HepG2 (cell line): ENCODE results near the gene FAAP20. TPM values are rescaled to one million over a fixed set of nuclear protein-coding genes. Genes with fewer than 3 reads are reported as not detected.

Experiments
- ARHGAP35 ChIP-seq: sonication (generic); formaldehyde crosslinking; IDR thresholded peaks from 2 replicates; pipeline ENCODE4 v1.9.0; 2022; ENCODE audit warnings: mild to moderate bottlenecking, inconsistent platforms, moderate library complexity, missing genetic modification reagents, borderline replicate concordance
- CBFB ChIP-seq: sonication (generic); formaldehyde crosslinking; IDR thresholded peaks from 2 replicates; pipeline ENCODE4 v1.4.0; 2020; ENCODE audit warnings: missing genetic modification reagents
- CBX1 ChIP-seq: IDR thresholded peaks from one replicate; pipeline ENCODE4 v1.6.1; 2016; ENCODE audit warnings: antibody characterized with exemption, low read depth
- HDAC1 ChIP-seq: sonication (generic); formaldehyde crosslinking; IDR thresholded peaks from 2 replicates; pipeline ENCODE4 v1.5.1; 2020; ENCODE audit warnings: mild to moderate bottlenecking, missing genetic modification reagents
- KDM2A ChIP-seq: sonication (generic); formaldehyde crosslinking; IDR thresholded peaks from 2 replicates; pipeline ENCODE4 v1.4.0; 2020; ENCODE audit warnings: low read depth, missing genetic modification reagents, borderline replicate concordance
- KLF11 ChIP-seq: IDR thresholded peaks from 2 replicates; pipeline ENCODE4 v1.6.1; 2016; ENCODE audit warnings: missing compliant biosample characterization
- NFE2L1 ChIP-seq: sonication (generic); formaldehyde crosslinking; IDR thresholded peaks from 2 replicates; pipeline ENCODE4 v1.4.0; 2020; ENCODE audit warnings: missing genetic modification reagents, mild to moderate bottlenecking, borderline replicate concordance
- NRL ChIP-seq: sonication (generic); formaldehyde crosslinking; IDR thresholded peaks from 2 replicates; pipeline ENCODE4 v1.5.0; 2020; ENCODE audit warnings: missing genetic modification reagents, mild to moderate bottlenecking, moderate library complexity, borderline replicate concordance
- SP5 ChIP-seq: IDR thresholded peaks from 2 replicates; pipeline ENCODE4 v1.6.1; 2016; ENCODE audit warnings: low read depth, borderline replicate concordance
- ZBTB7A ChIP-seq: sonication (generic); formaldehyde crosslinking; IDR thresholded peaks from 2 replicates; pipeline ENCODE4 v1.8.0; 2022; ENCODE audit warnings: mild to moderate bottlenecking, missing genetic modification reagents
- ZNF296 ChIP-seq: sonication (generic); formaldehyde crosslinking; conservative IDR thresholded peaks from 2 replicates; pipeline ENCODE4 v1.5.0; 2020; ENCODE audit warnings: mild to moderate bottlenecking, missing genetic modification reagents
- ZNF367 ChIP-seq: sonication (generic); formaldehyde crosslinking; IDR thresholded peaks from 2 replicates; pipeline ENCODE4 v1.4.0; 2020; ENCODE audit warnings: missing genetic modification reagents, borderline replicate concordance
- ZNF589 ChIP-seq: sonication (generic); formaldehyde crosslinking; conservative IDR thresholded peaks from 2 replicates; pipeline ENCODE4 v1.8.0; 2022; ENCODE audit warnings: mild to moderate bottlenecking, moderate library complexity, missing genetic modification reagents
- ZNF614 ChIP-seq: IDR thresholded peaks from 2 replicates; pipeline ENCODE4 v1.6.1; 2018; ENCODE audit warnings: missing biosample characterization, missing genetic modification reagents, inconsistent platforms, borderline replicate concordance
- ZNF780A ChIP-seq: sonication (generic); formaldehyde crosslinking; IDR thresholded peaks from 2 replicates; pipeline ENCODE4 v1.8.0; 2022; ENCODE audit warnings: mild to moderate bottlenecking, missing genetic modification reagents, moderate library complexity
- ZSCAN30 ChIP-seq: sonication (generic); formaldehyde crosslinking; IDR thresholded peaks from 2 replicates; pipeline ENCODE4 v1.5.0; 2020; ENCODE audit warnings: mild to moderate bottlenecking, missing genetic modification reagents
- polyA plus RNA-seq, 8 experiments: library from polyadenylated mRNA; depleted of rRNA in 3 of 8; stranded (reverse) in 7 of 8; unstranded in 1 of 8; fragments of >200 nt; fragmentation: Illumina TruSeq in 4 of 8; extraction: Trizol in 4 of 8; gene quantifications; 2 replicates each; pipeline versions ENCODE4 v1.2.1 to v1.2.3, GENCODE V29; 2011 to 2016; ENCODE audit warnings: low read depth in 4 of 8, missing spikeins in 1 of 8, mixed read lengths in 1 of 8; ENCODE audit not compliant: insufficient read depth in 1 of 8
- total RNA-seq, 5 experiments: library from RNA; depleted of rRNA; stranded (reverse); fragments of >200 nt; fragmentation: Illumina TruSeq; extraction: Trizol; gene quantifications; 2 replicates each; pipeline ENCODE4 v1.2.3, GENCODE V29; 2016; ENCODE audit warnings: low read depth in 1 of 5
- TF ChIP-seq, protein P1 (sequence below): sonication (generic); formaldehyde crosslinking; IDR thresholded peaks from 2 replicates; pipeline ENCODE4 v1.4.0; 2020; ENCODE audit warnings: mild to moderate bottlenecking, missing genetic modification reagents
- TF ChIP-seq, protein P2 (sequence below): sonication (generic); formaldehyde crosslinking; IDR thresholded peaks from 2 replicates; pipeline ENCODE4 v1.5.0; 2020; ENCODE audit warnings: missing genetic modification reagents
- TF ChIP-seq, protein P3 (sequence below): sonication (generic); formaldehyde crosslinking; IDR thresholded peaks from 2 replicates; pipeline ENCODE4 v1.4.0; 2020; ENCODE audit warnings: missing genetic modification reagents
- TF ChIP-seq, protein P4 (sequence below): sonication (generic); formaldehyde crosslinking; conservative IDR thresholded peaks from 2 replicates; pipeline ENCODE4 v1.5.0; 2020; ENCODE audit warnings: missing genetic modification reagents
- TF ChIP-seq, protein P5 (sequence below): sonication (generic); formaldehyde crosslinking; IDR thresholded peaks from 2 replicates; pipeline ENCODE4 v1.5.0; 2020; ENCODE audit warnings: mild to moderate bottlenecking, missing genetic modification reagents

The FAAP20 gene
- total and polyA plus RNA-seq, 2 of the 13 experiments (the other 11 are each of a cell fraction or from before 2014, with no cell fraction given): 9.6 to 10.8 TPM

DNA sequence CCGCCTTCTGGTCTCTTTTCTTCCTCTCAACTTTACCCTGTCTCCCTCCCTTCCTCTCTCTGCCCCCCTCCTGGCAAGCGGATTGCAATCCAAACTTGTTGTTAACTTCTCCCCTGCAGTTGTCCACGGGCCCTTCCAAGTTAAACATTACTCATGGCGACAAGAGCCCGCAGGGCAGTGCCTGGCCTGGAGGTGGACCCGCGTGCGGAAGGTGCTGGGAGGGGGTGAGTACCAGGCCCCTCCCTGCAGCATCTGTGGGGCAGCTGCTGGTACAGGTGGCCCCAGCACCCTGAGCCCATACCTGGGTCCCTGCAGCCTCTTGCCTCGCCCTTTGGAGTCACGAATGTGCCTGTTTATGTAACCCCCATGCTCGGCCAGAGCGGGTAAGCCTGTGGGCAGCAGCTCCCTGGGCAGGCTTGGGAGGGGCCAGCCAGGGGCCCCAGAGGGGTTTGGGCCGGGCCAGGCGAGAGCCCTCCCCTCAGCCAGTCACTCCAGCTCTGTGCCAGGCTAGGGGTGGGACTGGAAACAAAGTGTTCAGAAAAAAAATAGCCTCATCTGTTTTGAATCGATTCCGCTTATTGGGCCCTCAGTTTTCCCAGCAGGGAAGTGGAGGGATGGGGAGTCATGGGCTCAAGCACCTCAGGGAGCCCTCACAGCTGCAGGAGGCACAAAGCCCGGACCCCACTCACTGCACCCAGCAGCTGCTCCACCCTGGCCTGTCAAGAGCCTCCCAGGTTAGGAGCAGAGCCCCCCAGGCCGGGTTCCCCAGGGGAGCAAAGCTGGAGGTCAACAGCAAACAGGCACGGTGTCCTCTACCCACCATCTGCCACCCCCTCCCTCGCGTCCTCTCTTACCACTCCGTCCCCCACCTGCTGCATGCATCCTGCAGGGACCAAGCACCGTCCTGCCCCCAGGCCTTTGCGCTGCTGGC is 14.0 kb upstream of the FAAP20 start (continued):
- TF ChIP-seq KDM2A: no peak; the same call in 1 of the 2 replicates
- peak; percentile 37; the same call in 1 of the 2 replicates for TF ChIP-seq CBFB (CRISPR knock-in tag)
- TF ChIP-seq HDAC1: no peak
- TF ChIP-seq, protein P1, sequence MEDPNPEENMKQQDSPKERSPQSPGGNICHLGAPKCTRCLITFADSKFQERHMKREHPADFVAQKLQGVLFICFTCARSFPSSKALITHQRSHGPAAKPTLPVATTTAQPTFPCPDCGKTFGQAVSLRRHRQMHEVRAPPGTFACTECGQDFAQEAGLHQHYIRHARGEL (CRISPR knock-in tag): no peak
- no peak for TF ChIP-seq CBX1
- TF ChIP-seq ZNF614 (CRISPR knock-in tag): no peak; the same call in 1 of the 2 replicates
- no peak for TF ChIP-seq ZNF296
- TF ChIP-seq ZNF367 (CRISPR knock-in tag): no peak
- TF ChIP-seq ZNF589: no peak
- TF ChIP-seq, protein P2, sequence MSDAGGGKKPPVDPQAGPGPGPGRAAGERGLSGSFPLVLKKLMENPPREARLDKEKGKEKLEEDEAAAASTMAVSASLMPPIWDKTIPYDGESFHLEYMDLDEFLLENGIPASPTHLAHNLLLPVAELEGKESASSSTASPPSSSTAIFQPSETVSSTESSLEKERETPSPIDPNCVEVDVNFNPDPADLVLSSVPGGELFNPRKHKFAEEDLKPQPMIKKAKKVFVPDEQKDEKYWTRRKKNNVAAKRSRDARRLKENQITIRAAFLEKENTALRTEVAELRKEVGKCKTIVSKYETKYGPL (CRISPR knock-in tag): no peak
- TF ChIP-seq, protein P3, sequence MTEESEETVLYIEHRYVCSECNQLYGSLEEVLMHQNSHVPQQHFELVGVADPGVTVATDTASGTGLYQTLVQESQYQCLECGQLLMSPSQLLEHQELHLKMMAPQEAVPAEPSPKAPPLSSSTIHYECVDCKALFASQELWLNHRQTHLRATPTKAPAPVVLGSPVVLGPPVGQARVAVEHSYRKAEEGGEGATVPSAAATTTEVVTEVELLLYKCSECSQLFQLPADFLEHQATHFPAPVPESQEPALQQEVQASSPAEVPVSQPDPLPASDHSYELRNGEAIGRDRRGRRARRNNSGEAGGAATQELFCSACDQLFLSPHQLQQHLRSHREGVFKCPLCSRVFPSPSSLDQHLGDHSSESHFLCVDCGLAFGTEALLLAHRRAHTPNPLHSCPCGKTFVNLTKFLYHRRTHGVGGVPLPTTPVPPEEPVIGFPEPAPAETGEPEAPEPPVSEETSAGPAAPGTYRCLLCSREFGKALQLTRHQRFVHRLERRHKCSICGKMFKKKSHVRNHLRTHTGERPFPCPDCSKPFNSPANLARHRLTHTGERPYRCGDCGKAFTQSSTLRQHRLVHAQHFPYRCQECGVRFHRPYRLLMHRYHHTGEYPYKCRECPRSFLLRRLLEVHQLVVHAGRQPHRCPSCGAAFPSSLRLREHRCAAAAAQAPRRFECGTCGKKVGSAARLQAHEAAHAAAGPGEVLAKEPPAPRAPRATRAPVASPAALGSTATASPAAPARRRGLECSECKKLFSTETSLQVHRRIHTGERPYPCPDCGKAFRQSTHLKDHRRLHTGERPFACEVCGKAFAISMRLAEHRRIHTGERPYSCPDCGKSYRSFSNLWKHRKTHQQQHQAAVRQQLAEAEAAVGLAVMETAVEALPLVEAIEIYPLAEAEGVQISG (CRISPR knock-in tag): no peak
- no peak for TF ChIP-seq NRL (CRISPR knock-in tag)
- no peak for TF ChIP-seq ARHGAP35 (CRISPR knock-in tag)
- TF ChIP-seq, protein P4, sequence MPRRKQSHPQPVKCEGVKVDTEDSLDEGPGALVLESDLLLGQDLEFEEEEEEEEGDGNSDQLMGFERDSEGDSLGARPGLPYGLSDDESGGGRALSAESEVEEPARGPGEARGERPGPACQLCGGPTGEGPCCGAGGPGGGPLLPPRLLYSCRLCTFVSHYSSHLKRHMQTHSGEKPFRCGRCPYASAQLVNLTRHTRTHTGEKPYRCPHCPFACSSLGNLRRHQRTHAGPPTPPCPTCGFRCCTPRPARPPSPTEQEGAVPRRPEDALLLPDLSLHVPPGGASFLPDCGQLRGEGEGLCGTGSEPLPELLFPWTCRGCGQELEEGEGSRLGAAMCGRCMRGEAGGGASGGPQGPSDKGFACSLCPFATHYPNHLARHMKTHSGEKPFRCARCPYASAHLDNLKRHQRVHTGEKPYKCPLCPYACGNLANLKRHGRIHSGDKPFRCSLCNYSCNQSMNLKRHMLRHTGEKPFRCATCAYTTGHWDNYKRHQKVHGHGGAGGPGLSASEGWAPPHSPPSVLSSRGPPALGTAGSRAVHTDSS (CRISPR knock-in tag): no peak
- TF ChIP-seq ZBTB7A (CRISPR knock-in tag): no peak
- TF ChIP-seq SP5 (CRISPR knock-in tag): no peak; the same call in 1 of the 2 replicates
- TF ChIP-seq, protein P5, sequence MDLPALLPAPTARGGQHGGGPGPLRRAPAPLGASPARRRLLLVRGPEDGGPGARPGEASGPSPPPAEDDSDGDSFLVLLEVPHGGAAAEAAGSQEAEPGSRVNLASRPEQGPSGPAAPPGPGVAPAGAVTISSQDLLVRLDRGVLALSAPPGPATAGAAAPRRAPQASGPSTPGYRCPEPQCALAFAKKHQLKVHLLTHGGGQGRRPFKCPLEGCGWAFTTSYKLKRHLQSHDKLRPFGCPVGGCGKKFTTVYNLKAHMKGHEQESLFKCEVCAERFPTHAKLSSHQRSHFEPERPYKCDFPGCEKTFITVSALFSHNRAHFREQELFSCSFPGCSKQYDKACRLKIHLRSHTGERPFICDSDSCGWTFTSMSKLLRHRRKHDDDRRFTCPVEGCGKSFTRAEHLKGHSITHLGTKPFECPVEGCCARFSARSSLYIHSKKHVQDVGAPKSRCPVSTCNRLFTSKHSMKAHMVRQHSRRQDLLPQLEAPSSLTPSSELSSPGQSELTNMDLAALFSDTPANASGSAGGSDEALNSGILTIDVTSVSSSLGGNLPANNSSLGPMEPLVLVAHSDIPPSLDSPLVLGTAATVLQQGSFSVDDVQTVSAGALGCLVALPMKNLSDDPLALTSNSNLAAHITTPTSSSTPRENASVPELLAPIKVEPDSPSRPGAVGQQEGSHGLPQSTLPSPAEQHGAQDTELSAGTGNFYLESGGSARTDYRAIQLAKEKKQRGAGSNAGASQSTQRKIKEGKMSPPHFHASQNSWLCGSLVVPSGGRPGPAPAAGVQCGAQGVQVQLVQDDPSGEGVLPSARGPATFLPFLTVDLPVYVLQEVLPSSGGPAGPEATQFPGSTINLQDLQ: no peak
- no peak for TF ChIP-seq ZNF780A (CRISPR knock-in tag)
- TF ChIP-seq NFE2L1: no peak
- no peak for TF ChIP-seq KLF11 (CRISPR knock-in tag)
- TF ChIP-seq ZSCAN30 (CRISPR knock-in tag): no peak
